GM18868 (cell line): ENCODE results near the gene ZBED1.
"Not testable (repeated sequence)": the region's sequence is repeated elsewhere in the genome, so short reads cannot be mapped to it uniquely, and the experiment has no call there.

Source experiments
- ATAC-seq: cut with Tn5 transposase; IDR thresholded peaks from one replicate; pipeline ENCODE4 v1.9.1; 2021; ENCODE audit warnings: mild to moderate bottlenecking, moderate library complexity; ENCODE audit not compliant: unreplicated experiment

Gene ZBED1

DNA sequence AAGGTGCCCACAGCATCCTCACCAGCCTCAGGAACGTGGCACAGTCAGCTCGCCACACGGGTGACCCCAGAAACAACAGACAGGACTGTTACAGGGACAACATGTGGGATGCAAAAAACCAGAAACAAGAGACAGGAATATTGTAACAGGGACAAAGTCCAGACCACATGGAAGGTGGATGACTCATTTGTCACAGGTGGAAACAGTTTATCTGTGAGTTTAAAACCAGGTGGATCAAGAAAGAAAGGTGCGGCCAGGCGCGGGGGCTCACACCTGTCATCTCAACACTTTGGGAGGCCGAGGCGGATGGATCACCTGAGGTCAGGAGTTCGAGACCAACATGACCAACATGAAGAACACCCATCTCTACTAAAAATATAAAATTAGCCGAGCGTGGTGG, 23.5 kb downstream of the ZBED1 start:
- not testable (repeated sequence) for ATAC-seq

GRCh38 chrX:2474963-2475726, 25.6 kb downstream of the ZBED1 start:
- no peak for ATAC-seq

DNA sequence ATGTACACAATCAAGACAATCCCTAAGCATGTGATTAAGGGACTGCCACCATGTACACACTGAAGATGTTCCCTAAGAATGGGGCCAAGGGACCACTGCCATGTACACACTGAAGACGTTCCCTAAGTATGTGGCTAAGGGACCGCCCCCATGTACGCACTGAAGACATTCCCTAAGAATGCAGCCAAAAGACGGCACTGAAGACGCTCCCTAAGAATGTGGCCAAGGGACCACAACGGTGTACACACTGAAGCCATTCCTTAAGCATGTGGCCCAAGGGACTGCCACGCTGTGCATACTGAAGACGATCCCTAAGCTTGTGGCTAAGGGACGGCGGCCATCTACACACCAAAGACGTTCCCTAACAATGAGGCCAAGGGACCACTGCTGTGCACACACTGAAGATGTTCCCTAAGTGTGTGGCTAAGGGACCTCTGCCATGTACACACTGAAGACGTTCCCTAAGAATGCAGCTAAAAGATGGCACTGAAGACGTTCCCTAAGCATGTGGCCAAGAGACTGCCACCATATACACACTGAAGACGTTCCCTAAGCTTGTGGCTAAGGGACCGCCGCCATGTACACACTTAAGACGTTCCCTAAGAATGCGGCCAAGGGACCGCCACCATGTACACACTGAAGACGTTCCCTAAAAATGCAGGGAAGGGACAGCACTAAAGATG, 26.4 kb downstream of the ZBED1 start:
- no peak for ATAC-seq

GRCh38 chrX:2473064-2473463, 27.7 kb downstream of the ZBED1 start:
- not testable (repeated sequence) for ATAC-seq

- no peak for ATAC-seq
Measured at GRCh38 chrX:2471641-2472040, 29.1 kb downstream of the ZBED1 start.

- ATAC-seq = not testable (repeated sequence)
Measured at GRCh38 chrX:2471126-2471525, 29.6 kb downstream of the ZBED1 start.

DNA sequence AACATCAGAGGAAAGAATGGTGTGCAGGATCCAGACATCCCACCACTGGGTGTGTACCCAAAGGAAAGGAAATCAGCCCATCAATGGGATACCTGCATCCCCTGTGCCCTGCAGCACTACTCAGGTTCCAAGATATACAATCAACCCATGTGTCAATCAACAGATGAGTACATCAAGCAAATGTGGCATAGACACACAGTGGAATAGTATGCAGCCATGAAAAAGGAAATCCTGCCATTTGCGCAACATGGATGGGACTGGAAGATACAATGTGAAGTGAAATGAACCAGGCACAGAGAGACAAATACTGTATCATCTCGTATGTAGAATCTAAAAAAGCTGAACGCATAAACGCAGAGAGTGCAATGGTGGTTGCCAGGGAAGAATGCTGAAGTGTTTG, 30.9 kb downstream of the ZBED1 start:
- not testable (repeated sequence) for ATAC-seq

DNA sequence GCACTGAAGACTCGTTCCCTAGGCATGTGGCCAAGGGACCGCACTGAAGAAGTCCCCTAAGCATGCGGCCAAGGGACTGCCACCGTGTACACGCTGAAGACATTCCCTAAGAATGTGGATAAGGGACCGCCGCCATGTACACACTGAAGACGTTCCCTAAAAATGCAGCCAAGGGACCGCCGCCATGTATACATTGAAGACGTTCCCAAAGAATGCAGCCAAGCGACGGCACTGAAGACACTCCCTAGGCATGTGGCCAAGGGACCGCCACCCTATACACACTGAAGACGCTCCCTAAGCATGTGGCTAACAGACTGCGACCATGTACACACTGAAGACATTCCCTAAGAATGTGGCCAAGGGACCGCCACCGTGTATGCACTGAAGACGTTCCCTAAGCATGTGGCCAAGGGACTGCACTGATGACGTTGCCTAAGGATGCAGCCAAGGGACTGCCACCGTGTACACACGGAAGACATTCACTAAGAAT, 31.5 kb downstream of the ZBED1 start:
- ATAC-seq = no peak

- no peak for ATAC-seq
Measured at GRCh38 chrX:2468261-2469195, 32.2 kb downstream of the ZBED1 start.

DNA sequence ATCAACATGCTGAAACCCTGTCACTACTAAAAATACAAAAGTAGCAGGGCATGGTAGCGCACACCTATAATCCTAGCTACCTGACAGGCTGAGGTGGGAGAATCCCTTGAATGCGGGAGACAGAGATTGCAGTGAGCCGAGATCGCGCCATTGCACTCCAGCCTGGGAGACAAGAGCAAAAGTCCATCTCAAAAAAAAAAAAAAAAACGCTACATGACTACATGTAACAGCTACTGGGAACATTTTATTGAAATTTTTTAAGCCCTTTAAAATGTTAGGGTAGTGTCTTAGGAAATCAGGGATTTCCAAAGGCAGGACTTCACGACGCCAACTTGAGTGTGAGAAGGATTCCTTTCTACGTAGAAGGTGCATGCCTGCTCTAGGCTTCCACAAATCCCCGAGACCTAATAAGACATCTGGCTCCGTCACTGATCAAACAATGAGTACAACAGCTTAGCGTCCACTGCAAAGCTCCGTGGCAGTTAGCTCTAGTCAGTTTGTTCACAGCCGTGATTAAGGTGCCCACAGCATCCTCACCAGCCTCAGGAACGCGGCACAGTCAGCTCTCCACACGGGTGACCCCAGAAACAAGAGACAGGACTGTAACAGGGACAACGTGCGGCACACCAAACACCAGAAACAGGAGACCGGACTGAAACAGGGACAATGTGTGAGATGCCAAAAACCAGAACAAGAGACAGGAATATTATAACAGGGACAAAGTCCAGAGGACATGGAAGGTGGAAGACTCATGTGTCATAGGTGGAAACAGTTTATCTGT, 33.7 kb downstream of the ZBED1 start:
- ATAC-seq = no peak

GRCh38 chrX:2464677-2465166, 36.1 kb downstream of the ZBED1 start:
- ATAC-seq = no peak

DNA sequence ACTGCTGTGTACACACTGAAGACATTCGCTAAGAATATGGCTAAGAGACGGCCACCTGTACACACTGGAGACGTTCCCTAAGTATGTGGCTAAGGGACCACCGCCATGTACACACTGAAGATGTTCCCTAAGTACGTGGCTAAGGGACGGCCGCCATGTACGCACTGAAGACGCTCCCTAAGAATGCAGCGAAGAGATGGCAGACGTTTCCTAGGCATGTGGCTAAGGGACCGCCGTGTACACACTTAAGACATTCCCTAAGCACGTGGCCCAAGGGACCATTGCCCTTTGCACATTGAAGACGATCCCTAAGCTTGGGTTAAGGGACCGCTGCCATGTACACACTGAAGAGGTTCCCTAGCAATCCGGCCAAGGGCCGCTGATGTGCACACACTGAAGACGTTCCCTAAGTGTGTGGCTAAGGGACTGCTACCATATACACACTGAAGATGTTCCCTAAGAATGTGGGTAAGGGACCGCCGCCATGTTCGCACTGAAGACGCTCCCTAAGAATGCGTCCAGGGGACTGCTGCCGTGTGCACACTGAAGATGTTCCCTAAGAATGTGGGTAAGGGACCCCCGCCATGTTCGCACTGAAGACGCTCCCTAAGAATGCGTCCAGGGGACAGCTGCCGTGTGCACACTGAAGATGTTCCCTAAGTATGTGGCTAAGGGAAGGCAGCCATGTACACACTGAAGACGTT, 36.7 kb downstream of the ZBED1 start:
- ATAC-seq = no peak

DNA sequence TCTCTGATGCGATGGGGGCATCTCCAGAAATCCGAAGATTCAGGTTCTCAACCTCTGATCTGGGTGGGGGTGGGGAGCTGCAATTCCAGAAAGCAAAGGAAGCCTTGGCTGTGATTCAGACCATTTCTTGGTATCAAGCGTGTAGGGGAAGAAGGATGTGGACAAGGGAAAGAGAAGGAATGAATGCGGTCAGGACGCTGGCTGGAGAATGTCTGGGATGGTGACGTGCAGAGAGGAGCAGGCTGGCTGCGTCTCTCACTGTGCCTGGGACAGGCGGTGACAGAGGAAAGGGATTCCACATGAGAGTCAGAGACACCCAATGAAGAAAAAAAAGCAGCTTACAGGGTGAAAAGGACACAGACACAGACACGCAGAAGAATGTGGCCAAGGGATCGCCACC, 37.3 kb downstream of the ZBED1 start:
- not testable (repeated sequence) for ATAC-seq

- no peak for ATAC-seq
Measured at GRCh38 chrX:2462780-2463179, 38.0 kb downstream of the ZBED1 start.

- ATAC-seq = no peak
Measured at GRCh38 chrX:2462074-2462473, 38.7 kb downstream of the ZBED1 start.

GRCh38 chrX:2461711-2462016, 39.1 kb downstream of the ZBED1 start:
- no peak for ATAC-seq

DNA sequence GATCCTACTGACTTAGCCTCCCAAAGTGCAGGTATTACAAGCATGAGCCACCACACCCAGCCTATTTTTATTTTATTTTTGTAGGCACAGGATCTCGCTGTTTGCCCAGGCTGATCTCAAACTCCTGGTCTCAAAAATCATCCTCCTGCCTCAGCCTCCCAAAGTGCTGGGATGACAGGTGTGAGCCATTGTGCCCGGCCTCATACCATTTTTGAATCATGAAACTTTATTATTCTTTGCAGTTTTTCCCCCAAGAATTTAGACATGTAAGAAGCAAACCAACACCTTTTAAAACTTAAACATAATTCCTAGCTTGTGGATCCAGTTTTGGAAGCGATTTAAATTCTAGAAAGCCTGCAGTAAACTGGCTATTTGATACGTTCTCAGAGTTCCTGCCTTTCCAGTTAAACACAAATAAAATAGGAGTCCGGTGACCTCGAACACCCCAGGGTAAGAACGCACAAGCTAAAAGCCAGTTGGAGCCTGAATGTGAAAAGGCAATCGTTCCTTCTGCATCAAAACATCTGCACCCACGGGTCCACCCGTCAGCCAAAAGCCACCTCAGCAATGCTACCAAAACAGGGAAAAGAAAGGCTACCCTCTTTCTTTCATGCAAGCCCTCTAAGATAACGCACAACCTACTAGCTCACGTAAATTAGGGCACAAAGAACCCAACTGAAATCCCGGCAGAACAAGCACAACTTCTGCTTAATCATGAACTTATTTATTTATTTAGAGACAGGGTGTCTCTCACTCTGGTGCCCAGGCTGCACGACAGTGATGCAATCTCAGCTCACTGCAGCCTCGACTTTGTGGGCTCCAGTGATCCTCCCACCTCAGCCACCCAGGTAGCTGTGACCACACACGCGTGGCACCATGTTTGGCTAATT, 39.7 kb downstream of the ZBED1 start:
- ATAC-seq = not testable (repeated sequence)

DNA sequence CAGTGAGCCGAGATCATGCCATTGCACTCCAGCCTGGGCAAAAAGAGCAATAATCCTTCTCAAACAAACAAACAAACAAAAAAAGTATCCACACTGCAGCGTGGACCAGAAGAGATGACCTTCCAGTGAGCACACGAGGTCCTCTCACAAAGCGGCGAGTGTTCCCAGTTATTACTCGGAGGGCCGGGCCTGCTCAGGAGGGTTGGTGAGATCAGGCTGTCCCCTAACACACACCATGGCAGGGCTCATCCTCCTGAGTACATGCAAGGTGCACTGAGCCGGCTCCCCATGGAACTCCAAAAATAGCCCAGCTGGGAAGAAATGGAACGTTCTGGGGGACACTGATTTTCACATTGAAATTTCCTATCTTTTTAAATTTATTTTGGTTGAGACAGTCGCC, 40.7 kb downstream of the ZBED1 start:
- ATAC-seq = not testable (repeated sequence)

DNA sequence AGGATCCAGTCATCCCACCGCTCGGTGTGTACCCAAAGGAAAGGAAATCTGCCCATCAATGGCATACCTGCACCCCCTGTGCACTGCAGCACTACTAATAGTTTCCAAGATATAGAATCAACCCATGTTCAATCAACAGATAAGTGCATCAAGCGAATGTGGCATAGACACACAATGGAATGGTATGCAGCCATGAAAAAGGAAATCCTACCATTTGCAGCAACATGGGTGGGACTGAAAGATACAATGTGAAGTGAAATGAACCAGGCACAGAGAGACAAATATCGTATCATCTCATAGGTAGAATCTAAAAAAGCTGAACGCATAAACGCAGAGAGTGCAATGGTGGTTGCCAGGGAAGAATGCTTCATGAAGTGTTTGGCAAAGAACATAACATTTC, 42.5 kb downstream of the ZBED1 start:
- ATAC-seq = no peak
